Measurements from ENCODE around the gene MARK3. TPM values are rescaled to one million over a fixed set of nuclear protein-coding genes. Genes with fewer than 3 reads are reported as not detected.

The MARK3 gene
- total RNA-seq, 1 experiment from 2014 or later, result 81.9 TPM

- Histone ChIP-seq H3K23ac (ENCODE audit: insufficient read length, low read depth, low read length) (no peak overlapping the region), H3K23me2 (ENCODE audit: insufficient read length, low read depth, low read length, poor library complexity, severe bottlenecking) (no peaks in the 10 kb centered on the region), H4K91ac (ENCODE audit: insufficient read length, low read depth, low read length) (no peak overlapping the region), H2AK5ac (ENCODE audit: insufficient read length, low read length) (no peak overlapping the region), H3K27me3 (ENCODE audit: insufficient read depth, low read length) (no peaks in the 10 kb centered on the region), H2BK5ac (ENCODE audit: insufficient read length, low read length) (no peak overlapping the region), H4K8ac (replicated peaks; ENCODE audit: insufficient read length, low read depth, low read length) (no peak overlapping the region), H2BK12ac (ENCODE audit: insufficient read length, low read depth, low read length) (no peak overlapping the region), H3K4ac (ENCODE audit: low read depth, low read length) (no peak overlapping the region), H3T11ph (ENCODE audit: low read length) (no peak overlapping the region), H3K56ac (ENCODE audit: insufficient read length, low read depth, low read length) (no peak overlapping the region), H3K18ac (ENCODE audit: insufficient read length, low read depth, low read length) (no peak overlapping the region), H2BK15ac (ENCODE audit: low read depth, low read length) (no peak overlapping the region), H4K5ac (ENCODE audit: insufficient read length, low read depth, low read length) (no peak overlapping the region), H3K9ac (ENCODE audit: extremely low read depth, insufficient read length, low read length) (no peak overlapping the region), H2BK120ac (ENCODE audit: low read depth, low read length, poor library complexity, severe bottlenecking) (no peak overlapping the region), H3K4me1 (ENCODE audit: insufficient read depth, low read length) (no peaks in the 10 kb centered on the region), H4K20me1 (ENCODE audit: control insufficient read depth, insufficient read depth, insufficient read length) (no peaks in the 10 kb centered on the region), H3K9me3 (ENCODE audit: control insufficient read depth, low read depth, low read length) (no peaks in the 10 kb centered on the region), H3K4me2 (ENCODE audit: insufficient read depth, insufficient read length, low read length) (no peak overlapping the region), H3K14ac (ENCODE audit: insufficient read depth, low read length) (no peak overlapping the region), H3K79me2 (ENCODE audit: insufficient read depth, low read length) (no peaks in the 10 kb centered on the region), H2AFZ (ENCODE audit: low read length) (no peak overlapping the region), H2BK20ac (ENCODE audit: low read depth, low read length, poor library complexity, severe bottlenecking) (no peak overlapping the region), H3K27ac (ENCODE audit: insufficient read length, low read depth, low read length) (no peak overlapping the region), H3K79me1 (ENCODE audit: insufficient read depth, low read depth, low read length, poor library complexity, severe bottlenecking) (no peaks in the 10 kb centered on the region)
- no peaks in the 10 kb centered on the region for H3K9me3 Mint-ChIP-seq
- WGBS (ENCODE audit: extremely low coverage, insufficient read length, low lambda C conversion rate), result no CpG with 5 or more reads among the region's 14 CpGs
- no peak overlapping the region; a peak in 1 of 5 replicates for H3K4me3 Mint-ChIP-seq
- H3K36me3 Mint-ChIP-seq (ENCODE audit: insufficient read depth in 1 of 3, low read depth in 3 of 3), result no peaks in the 10 kb centered on the region; a peak in 1 of 7 replicates
- no peak for TF ChIP-seq CTCF (conservative IDR thresholded peaks at IDR 0.05)
- peaks cover 4 to 8% of the 10 kb centered on the region in 2 experiments for H3K4me1 Mint-ChIP-seq
- no peak for DNase-seq
- peaks cover 21% of the 10 kb centered on the region for H3K27me3 Mint-ChIP-seq (ENCODE audit: low read depth)
- no peak overlapping the region for H3K27ac Mint-ChIP-seq
These were observed 7.0 kb upstream of the MARK3 start for GRCh38 chr14:103378038-103378854.

Data from H9 (cell line).